ENCODE results near the gene TULP1.
A peak's percentile ranks its signal among the peaks of the same experiment; 100 is the strongest.

TULP1 gene

DNA sequence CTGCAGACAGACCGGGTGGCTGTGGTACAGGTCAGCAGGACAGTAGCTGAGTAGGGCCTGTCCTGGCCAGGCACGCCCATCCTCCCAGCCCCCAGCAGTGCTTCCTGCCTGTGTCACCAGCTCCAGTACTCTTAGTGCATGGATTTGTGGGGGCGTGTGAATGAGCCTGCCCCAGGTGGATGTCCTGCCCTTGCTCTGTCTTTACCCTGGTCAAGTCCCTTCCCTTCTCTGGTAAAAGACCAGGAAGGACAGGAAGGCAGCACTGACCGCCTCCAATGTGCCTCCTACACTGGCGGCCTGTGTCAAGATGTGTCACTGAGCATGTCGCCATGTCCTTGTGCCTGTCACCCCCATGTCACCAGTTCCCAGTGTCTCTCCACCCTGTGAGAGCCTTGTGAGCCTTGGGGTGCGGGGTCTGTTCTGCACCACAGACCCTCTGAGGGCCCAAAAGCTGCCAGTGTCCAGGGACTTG, 27.7 kb downstream of the TULP1 start:
- DNase-seq (ENCODE audit: low spot score) = no peak

DNA sequence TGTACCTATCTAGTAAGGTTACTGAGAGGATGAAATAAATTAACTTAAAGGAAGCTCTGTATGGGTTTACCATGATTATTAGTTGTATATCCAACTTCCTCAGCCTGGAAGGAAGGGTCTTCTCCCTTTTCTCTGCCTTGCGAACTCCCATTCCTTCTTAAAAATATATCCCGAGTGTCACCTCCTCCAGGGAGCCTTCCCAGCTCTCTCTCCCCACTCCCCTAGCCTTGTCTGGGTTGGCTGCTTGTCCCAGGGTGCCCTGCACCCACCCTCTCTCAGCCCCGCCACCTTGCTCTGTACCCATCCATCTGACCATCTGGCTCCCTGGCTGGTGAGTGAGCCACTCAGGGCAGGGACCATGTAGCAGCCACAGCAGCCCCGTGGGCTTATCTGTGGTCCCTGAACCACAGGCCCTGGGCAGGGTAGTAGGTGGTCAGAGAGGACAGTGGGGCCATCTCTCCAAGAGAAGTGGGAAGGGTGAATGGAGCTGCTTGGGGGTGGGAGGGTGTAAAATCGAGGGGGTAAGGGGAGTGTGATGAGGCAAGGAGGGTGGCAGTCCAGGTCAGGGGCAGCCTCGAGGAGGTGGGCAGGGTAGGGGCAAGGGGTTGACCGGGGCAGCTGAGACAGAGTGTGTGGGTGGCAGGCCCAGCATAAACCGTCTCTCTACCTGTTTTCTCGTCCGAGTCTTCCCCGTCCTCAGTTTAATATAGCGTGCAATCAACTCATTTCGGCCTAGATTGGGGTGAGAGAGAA, 28.6 kb downstream of the TULP1 start:
- DNase-seq (ENCODE audit: low spot score) = no peak

DNA sequence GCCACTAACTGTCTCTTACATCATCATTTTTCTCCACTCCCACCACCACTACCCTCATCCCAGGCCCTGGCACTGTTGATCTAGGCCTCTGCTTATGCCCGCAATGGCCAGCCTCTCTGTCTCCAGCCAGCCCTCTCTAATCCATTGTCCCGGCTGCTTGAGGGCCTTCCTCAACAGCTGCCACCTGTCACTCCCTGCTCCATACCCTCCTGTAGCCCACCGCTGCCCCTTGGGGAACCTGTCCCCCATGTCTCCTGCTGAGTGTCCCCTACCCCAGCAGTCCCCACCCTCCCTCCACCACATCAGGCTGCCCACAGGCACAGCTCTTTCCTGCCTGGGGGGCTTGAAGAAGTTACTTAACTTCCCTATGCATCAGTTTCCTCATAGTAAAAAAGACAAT, 29.2 kb downstream of the TULP1 start:
- no peak for DNase-seq (ENCODE audit: low spot score)

DNA sequence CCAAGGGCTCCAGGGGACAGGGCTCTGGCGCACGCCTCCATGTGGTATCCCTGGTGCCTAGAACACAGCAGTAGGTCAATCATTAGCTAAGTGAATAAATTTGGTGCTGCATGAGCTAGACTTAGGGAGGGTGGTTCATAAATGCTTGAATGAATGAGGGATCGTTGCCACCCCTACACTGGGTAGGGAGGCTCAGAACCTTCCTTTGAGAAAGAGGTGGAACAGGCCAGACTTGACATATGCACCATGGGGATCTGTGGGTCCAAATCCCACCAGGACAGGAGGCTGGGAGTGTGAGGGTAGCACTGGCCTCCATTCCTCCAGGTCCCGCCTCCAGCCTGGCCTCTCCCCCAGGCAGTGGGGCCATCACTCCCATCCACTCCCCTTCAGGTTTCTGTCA, 29.6 kb downstream of the TULP1 start:
- DNase-seq (ENCODE audit: low spot score) = no peak

DNA sequence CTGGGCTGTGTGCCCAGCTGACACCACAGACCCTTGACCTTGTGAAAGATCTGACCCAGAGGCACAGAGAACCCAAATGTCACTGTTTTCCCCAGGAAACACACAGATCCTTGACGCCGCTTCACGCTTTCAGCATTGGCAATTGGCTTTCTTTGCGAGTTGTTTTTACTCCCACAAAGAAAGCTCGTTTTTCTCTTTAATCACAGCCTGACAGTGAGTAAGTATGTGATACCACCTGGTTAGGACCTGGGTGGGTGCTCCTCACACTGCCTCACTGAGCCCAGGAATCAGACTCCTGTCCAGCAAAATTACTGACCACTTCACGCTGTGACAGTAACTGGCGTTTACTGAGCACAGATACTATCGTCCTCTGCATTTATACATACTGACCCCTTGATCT, 31.5 kb downstream of the TULP1 start:
- DNase-seq (ENCODE audit: low spot score) = no peak

DNA sequence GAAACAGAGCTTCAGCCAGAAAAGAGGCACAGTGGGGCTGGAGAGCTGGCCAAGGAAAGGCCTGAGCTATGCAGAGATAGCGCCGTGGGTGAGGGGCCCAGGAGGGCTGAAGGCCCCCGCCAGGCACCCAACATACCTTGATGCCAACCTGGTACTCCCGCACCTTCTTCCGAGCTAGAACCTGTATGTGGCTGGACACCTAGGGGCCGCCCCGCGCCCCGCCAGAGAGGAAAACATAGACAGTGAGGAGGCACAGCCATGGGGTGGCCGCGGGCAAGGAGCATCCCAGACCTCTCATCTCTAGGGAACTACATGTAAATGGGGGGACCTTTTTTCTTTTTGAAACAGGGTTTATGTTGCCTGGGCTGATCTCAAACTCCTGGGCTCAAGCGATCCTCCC, 32.5 kb downstream of the TULP1 start:
- no peak for DNase-seq (ENCODE audit: low spot score)

DNA sequence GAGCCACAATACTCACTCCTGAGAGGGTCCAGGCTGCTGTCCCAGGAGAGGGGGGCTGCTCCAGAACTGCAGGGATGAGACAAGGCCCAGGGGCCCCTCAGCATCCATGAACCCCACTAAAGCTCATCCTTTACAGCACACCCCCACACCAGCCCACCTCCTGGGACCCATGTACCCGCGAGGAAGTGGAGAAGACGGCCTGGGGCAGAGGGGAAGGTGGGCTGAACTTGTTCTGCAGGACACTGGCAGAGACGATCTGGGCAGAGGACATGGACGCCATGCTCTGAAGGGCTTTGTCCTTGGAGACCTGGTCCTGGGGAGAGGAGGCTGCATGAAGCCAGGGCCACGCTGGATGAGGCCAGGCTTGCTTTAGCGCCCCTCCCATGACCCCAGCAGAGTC, 34.4 kb downstream of the TULP1 start:
- no peak for DNase-seq (ENCODE audit: low spot score)

DNA sequence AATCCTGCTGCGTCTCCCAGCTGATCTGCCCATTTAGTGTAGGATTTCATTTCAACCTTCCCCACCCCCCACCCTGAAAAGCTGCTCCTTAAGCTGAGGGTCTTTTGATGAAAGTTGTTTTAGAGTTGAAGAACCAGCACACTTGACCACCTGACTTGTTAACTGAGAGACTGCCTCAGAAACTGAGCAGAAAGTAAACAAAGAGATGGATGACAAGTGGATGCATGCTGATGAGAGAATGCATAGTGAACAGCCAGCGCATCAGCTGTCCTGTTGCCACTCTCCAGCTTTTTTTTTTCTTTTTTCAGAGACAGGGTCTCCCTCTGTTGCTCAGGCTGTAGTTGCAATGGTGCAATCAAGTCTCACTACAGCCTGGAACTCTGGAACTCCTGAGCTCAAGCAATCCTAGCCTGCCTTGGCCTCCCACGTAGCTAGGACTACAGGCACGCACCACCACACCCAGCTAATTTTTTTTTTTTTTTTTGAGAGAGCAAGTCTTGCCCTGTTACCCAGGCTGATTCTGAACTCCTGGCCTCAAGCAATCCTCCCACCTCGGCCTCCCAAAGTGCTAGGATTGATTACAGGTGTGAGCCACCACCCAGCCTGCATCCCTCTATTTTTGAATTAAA, 35.0 kb downstream of the TULP1 start:
- DNase-seq (ENCODE audit: low spot score) = no peak

DNA sequence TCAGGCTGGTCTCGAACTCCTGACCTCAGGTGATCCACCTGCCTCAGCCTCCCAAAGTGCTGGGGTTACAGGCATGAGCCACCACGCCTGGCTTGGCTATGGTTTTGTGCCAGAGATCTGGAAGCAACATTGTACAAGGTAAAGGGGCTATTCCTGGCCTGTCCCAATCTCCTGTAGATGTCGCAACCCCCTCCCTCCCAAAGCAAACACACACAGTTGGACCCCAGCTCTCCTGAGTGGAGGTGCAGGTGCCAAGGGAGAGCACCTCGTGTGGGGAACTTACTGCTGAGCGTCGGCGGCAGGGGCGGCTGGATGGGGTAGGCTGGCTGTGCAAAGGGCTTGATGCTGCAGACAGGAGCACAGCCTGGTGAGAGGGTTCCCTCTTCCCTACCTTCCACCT, 35.7 kb downstream of the TULP1 start:
- DNase-seq (ENCODE audit: low spot score) = no peak

DNA sequence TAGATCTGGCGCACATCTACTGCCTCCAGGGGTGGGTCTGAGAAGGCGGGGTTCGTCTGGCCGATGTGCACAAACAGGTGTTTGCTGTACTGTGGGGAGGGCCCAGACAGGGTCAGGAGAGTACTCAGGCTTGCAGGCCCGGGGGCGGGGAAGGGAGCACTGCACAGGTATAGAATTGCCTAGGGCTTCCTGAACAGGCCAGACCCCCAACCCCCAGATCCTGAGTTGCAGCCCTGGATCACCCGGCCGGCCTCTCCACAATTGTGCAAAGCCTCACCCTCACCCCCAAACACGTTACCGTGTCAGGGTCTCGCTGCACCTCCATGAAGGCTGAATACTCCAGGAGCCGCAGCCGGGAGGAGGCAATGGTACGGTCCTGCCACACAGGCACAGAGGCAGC, 36.7 kb downstream of the TULP1 start:
- no peak for DNase-seq (ENCODE audit: low spot score)

DNA sequence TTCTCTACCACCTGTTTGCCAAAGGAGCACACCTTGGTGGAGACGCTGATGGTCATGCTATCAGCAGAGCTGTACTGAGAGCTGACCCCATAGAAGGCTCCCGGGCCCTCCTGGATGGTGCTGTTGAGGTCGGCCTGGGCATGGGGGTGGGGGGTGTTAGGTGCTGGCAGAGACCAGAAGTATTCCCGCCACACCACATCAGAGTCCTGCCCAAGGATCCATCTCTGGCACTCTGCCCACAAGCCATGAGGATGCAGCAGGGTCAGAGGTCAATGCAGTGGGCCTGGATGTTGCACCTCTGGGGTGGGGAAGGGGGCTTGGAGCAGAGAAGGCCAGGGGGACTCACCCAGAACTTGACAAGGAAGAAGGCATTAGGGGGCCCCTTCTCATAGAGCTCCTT, 37.1 kb downstream of the TULP1 start:
- no peak for DNase-seq (ENCODE audit: low spot score)

DNA sequence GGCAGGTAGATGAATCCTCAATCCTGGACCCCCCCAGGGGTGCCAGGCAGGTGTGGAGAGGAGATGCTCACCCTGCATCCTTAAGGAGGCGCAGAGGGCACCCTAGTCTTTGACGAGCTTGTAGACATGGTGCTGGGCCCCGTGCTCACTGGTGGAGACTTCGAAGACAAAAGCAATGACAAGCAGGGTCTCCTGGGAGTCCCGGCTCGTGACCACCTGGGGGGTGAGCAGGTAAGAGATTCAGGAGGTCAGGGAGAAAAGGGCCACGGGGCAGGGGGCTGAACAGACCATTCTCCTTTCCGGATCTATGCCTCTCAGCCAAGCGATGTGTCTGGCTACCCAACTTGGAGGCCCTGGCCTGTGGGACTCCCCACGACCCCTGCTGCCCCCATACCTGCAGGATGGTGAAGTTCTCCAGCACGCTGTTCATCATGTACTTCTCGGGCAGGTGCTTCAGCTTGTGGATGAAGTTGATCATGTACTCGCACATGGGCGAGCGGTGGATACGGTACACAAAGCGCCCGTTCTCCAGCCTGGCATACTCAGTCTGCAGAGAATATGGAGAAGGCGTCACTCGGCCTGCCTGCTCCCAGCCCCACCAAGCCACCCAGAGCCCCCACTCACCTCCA, 37.6 kb downstream of the TULP1 start:
- DNase-seq (ENCODE audit: low spot score) = no peak

DNA sequence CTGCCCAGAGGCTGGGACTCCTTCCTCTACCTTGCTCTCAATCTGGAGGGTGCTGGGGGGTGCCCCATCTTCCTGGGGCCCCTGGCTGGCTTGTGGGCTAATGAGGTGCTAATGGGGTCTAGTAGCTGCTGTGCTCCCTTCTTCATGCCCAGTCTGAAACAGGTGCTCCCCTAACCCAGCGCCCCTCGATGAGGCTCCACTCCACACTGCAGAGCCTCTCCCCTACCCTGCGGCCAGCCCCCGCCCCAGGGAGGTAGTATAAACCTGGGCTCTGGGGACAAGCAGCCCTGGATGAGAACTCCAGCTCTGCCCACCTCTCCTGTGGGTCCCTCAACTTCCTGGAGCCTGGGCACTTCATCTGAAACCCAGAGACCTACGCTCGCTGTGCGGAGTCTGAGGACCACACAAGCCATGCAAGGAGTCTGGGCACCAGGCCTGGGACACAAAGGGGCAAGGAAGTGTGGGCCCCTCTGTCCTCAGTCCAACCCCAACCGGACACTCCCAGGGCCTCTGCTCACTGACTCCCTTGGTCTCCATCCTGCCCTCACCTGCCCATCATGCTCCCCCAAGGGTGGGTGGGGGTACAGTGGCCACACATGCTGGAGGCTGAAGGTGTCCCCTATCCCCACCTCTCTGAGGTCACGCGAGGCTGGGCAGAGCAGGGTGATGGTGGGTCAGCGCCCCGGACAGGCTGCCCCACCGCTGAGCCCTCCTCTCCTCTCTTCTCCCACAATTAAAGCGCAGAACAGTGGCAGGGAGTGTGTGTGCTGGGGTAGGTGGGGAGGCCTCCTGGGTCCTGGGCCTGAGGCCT, 38.4 kb downstream of the TULP1 start:
- no peak for DNase-seq (ENCODE audit: low spot score)

DNA sequence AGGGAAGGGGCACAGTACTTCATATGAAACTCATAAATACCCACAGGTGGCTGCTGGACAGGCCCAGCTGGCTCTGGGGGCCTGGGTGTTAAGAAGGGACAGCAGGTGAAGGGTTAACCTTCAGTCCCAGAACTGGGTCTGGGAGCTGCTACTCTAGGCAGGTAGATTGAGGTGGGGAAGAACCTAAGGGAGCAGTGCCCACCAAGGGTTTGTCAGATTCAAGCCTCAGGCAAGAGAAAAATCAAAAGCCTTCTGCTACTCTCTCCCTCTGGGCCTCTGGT, 38.9 kb downstream of the TULP1 start:
- DNase-seq (ENCODE audit: low spot score) = no peak

DNA sequence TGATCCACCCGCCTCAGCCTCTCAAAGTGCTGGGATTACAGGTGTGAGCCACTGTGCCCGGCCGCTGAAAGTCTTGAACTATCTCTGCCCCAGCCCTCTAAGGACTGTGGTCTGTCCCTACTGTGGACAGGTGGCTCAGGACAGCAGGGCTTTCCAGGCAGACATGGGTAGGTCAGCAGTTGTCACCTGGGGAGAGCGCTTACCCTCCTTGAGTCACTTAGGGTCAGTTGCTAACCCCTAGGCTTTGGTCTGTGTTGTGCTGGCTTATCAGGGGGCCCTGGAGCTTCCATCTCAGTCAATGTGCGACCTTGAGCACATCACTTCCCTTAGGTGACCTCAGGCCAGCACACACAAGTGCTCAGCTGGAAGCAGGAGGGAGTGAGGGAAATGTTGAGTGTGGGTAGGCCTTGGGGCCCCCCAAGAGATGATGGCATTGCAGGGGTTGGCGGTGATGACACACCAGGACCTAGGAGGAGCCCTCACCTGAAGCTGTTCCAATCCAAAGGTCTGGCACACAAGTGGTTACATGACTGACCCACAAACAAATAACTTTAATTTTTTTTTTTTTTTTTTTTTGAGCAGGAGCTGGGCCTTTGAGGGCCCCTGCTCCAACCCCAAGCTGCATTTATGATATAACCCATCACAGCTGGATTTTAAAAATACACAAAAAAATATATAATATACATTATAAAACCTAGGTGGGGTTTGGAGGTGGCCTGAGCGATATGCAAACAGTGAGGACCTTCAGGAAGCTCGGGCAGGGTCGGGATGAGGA, 39.4 kb downstream of the TULP1 start:
- DNase-seq (ENCODE audit: low spot score) = no peak

DNA sequence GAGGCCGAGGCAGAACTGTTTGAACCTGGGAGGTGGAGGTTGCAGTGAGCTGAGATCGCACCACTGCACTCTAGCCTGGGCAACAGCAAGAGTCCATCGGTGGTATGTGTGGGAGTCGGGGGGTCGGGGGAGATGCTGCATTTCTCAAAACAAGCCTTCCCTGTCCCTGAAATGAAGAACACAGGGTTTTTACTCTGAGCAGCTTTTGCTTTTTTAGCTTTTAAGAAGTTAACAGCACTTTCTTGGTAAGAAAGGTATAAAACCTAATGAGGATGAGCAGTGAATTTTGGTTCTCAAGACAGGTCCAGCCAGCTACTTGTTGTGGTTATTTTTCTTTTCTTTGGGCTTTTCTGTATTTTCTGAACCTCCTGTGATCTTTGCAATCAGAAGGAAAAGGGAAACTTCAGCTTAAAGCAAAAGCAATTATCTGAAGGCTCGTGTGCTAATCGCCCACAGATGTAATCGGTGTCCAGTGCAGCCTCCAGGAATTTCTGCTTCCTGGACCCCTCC, 40.8 kb downstream of the TULP1 start:
- DNase-seq (ENCODE audit: low spot score) = no peak

DNA sequence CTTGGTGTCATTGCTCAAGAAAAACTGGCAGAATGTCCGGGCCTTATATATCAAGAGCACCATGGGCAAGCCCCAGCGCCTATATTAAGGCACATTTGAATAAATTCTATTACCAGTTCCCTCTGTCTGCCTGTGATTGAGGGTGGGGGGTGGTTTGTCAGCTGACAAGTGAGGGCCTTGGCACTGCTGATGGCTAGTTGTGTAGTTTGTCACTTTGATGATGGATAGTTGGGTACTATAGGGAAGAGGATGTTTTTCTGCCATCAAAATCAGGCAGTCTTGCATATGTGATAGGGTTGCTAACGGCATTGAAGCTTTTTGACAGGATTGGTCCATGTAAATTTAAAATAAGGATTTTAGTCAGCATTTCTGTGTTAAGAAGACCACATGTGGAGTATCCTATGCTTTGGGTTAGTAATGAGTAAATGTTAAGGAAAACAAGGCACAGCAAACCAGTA, 42.0 kb downstream of the TULP1 start:
- no peak for DNase-seq (ENCODE audit: low spot score)

DNA sequence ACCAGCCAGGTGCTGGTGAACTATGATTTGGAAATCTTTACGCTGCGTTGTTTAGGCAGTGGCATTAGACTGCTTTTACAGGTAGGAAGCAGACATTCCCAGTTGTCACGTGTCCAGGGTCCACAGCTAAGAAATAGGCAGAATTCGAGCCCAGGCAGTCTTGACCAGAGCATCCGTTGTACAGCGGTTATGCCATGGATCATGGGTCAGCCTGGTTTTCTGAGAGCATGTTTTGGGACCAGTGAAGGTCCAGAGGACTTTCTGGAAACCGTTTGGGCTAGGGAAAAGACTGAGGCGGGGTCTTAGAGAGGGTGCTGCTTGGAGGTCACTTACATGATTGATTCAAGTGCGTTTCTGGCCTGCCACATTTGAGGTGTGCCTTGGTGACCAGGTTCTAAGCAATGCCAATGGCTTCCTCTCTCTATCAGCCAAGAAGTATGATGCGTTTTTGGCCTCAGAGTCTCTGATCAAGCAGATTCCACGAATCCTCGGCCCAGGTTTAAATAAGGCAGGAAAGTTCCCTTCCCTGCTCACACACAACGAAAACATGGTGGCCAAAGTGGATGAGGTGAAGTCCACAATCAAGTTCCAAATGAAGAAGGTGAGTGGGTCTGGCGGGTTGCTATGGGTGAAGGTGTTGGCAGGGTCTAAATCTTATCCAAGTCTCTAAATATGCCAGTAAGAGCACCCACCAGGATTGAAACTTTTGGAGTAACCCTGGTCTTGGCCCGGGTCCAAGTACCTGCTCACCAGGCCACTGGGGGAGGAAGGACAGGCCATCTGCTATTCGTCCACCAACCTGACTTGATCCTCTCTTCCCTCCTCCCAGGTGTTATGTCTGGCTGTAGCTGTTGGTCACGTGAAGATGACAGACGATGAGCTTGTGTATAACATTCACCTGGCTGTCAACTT, 42.7 kb downstream of the TULP1 start:
- DNase-seq (ENCODE audit: low spot score) = peak; percentile 55

DNA sequence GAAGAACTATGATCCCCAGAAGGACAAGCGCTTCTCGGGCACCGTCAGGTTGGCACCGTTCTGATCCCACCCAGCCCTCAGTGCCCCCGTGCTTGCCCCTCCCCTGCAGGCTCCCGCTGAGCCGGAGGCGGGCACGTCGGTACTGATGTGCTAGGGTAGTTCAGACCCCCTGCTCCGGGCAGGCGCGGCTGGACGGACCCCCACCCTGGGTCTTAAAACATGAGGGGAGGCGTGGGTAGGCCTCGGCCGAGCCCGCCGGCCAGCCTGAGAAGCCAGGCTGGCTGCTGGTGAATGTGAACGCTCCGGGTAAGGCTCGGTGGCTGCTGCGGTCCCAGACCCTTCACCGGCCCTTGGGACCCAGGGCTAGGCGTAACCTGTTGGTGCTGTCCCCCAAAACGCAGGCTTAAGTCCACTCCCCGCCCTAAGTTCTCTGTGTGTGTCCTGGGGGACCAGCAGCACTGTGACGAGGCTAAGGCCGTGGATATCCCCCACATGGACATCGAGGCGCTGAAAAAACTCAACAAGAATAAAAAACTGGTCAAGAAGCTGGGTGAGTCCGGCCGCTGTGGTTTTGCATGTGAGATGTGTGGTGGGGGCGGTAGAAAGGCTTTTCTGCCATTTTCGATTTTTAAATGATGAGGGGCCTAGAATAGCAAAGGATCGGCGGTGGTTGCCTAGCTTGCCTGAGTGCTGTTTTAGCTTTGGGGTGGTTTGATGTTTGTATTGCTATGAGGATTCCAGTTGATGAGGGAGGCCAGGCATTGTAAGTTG, 43.5 kb downstream of the TULP1 start:
- no peak for DNase-seq (ENCODE audit: low spot score)
